A673 (cell line): ENCODE results near the gene PRIMA1.

Experiments used
- EZH2 ChIP-seq: fragments of 200-600 bp; sonication (generic); IDR thresholded peaks from 2 replicates; pipeline ENCODE4 v1.6.1; 2017; ENCODE audit warnings: borderline replicate concordance, low read depth, mild to moderate bottlenecking, mixed read lengths, antibody characterized with exemption, low read length; ENCODE audit not compliant: poor library complexity, severe bottlenecking
- TF ChIP-seq, protein P1 (sequence below): fragments of 300-800, 200-600 bp; sonication (generic); conservative IDR thresholded peaks from 2 replicates; pipeline ENCODE4 v1.5.1; 2017; ENCODE audit warnings: low read depth, mild to moderate bottlenecking, antibody characterized with exemption, low read length, moderate library complexity, mixed read lengths

DNA sequence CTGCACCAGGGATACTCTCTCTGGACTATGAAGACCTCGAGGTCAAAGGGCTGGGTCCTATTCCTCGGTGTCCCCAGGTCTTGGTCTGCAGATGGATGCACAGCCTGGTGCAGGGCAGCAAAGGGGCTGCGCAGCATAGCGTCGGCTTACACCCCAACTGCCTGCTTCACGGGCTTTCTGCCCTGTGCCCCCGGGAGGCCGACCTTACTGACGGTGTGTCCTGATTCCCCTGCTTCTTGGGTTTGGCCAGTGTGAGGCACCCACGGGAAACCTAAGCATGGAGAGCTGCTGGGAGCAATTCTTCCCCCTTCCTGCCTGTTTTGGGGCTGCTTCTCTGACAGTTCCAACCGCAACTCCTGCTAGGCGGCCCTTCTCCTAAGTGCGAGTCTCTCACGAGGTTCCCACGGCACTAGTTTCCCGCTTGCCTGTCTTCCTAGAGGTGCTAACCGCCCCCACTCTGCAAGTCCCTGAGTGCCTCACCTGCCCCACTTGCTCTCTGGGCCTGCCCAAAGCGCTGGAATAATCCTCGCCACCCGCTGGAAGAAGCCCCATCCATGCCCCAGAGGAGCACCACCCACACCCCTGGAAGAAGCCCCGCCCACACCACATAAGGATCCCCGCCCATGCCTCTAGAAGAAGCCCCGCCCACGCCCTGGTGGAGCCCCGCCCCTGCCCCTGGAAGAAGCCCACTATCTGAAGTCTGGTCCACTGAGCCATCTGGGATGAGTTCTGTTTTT lies 54.0 kb downstream of the PRIMA1 start:
- no peak for TF ChIP-seq EZH2
- TF ChIP-seq, protein P1, sequence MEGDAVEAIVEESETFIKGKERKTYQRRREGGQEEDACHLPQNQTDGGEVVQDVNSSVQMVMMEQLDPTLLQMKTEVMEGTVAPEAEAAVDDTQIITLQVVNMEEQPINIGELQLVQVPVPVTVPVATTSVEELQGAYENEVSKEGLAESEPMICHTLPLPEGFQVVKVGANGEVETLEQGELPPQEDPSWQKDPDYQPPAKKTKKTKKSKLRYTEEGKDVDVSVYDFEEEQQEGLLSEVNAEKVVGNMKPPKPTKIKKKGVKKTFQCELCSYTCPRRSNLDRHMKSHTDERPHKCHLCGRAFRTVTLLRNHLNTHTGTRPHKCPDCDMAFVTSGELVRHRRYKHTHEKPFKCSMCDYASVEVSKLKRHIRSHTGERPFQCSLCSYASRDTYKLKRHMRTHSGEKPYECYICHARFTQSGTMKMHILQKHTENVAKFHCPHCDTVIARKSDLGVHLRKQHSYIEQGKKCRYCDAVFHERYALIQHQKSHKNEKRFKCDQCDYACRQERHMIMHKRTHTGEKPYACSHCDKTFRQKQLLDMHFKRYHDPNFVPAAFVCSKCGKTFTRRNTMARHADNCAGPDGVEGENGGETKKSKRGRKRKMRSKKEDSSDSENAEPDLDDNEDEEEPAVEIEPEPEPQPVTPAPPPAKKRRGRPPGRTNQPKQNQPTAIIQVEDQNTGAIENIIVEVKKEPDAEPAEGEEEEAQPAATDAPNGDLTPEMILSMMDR: no peak
